HG03095 (cell line): ENCODE data around the gene ATL2.
A peak's percentile ranks its signal among the peaks of the same experiment; 100 is the strongest.
"Not testable (repeated sequence)": the region's sequence is repeated elsewhere in the genome, so short reads cannot be mapped to it uniquely, and the experiment has no call there.

Source experiments
- ATAC-seq: cut with Tn5 transposase; IDR thresholded peaks from one replicate; pipeline ENCODE4 v1.9.1; 2021; ENCODE audit warnings: moderate library complexity; ENCODE audit not compliant: unreplicated experiment

ATL2 gene

GRCh38 chr2:38277245-38278116 is 99.6 kb downstream of the ATL2 start:
- ATAC-seq: no peak

- no peak for ATAC-seq
These were observed 102.5 kb downstream of the ATL2 start for GRCh38 chr2:38274286-38275276.

GRCh38 chr2:38271697-38272096 is 105.4 kb downstream of the ATL2 start:
- ATAC-seq: no peak

GRCh38 chr2:38269421-38269820 is 107.7 kb downstream of the ATL2 start:
- no peak for ATAC-seq

GRCh38 chr2:38268691-38269327 is 108.3 kb downstream of the ATL2 start:
- no peak for ATAC-seq

- ATAC-seq: no peak
These were observed 109.1 kb downstream of the ATL2 start for GRCh38 chr2:38268001-38268400.

- ATAC-seq: no peak
These were observed 109.7 kb downstream of the ATL2 start for GRCh38 chr2:38267270-38267925.

- no peak for ATAC-seq
These were observed 110.6 kb downstream of the ATL2 start for GRCh38 chr2:38266382-38267061.

GRCh38 chr2:38265461-38265860 is 111.6 kb downstream of the ATL2 start:
- no peak for ATAC-seq

- no peak for ATAC-seq
These were observed 112.5 kb downstream of the ATL2 start for GRCh38 chr2:38264396-38265221.

- no peak for ATAC-seq
These were observed 113.8 kb downstream of the ATL2 start for GRCh38 chr2:38263293-38263692.

- peak; percentile 62 for ATAC-seq
These were observed 114.8 kb downstream of the ATL2 start for GRCh38 chr2:38262069-38262871.

GRCh38 chr2:38261569-38262068 is 115.5 kb downstream of the ATL2 start:
- no peak for ATAC-seq

GRCh38 chr2:38260972-38261371 is 116.1 kb downstream of the ATL2 start:
- no peak for ATAC-seq

- no peak for ATAC-seq
These were observed 116.6 kb downstream of the ATL2 start for GRCh38 chr2:38260469-38260868.

GRCh38 chr2:38259311-38259710 is 117.8 kb downstream of the ATL2 start:
- ATAC-seq: no peak

- ATAC-seq: not testable (repeated sequence)
These were observed 119.4 kb downstream of the ATL2 start for GRCh38 chr2:38257680-38258079.

- no peak for ATAC-seq
These were observed 120.5 kb downstream of the ATL2 start for GRCh38 chr2:38256610-38257009.
